BE2C (cell line): ENCODE measurements around the gene LEKR1.

ENCODE experiments used
- DNase-seq: peaks from one replicate; pipeline ENCODE4 v3.0.0-alpha.2; 2020
- H3K27me3 ChIP-seq: fragments of 250-450 bp; sonication (Bioruptor Pico); 2 replicates; pipeline ENCODE4 v1.5.1; 2020; ENCODE audit warnings: mild to moderate bottlenecking
- H3K36me3 ChIP-seq: fragments of 250-450 bp; sonication (Bioruptor Pico); 2 replicates; pipeline ENCODE4 v1.5.1; 2020; ENCODE audit warnings: mild to moderate bottlenecking
- H3K4me1 ChIP-seq: fragments of 250-450 bp; sonication (Bioruptor Pico); 2 replicates; pipeline ENCODE4 v1.5.1; 2020
- H3K4me3 ChIP-seq: 2 replicates; pipeline ENCODE4 v1.5.1; 2011; ENCODE audit warnings: low read depth, low read length
- H3K9me3 ChIP-seq: fragments of 250-450 bp; sonication (Bioruptor Pico); 2 replicates; pipeline ENCODE4 v1.5.1; 2020
- CTCF ChIP-seq: IDR thresholded peaks from 2 replicates; pipeline ENCODE4 v1.5.1; 2012; ENCODE audit warnings: mild to moderate bottlenecking, low read depth, low read length

LEKR1 gene

GRCh38 chr3:157021679-157022078, 195.5 kb downstream of the LEKR1 start:
- DNase-seq: no peak
- no peaks in the 10 kb centered on the region for H3K9me3 ChIP-seq
- no peaks in the 10 kb centered on the region for H3K4me1 ChIP-seq
- H3K4me3 ChIP-seq: no peak overlapping the region
- no peaks in the 10 kb centered on the region for H3K36me3 ChIP-seq
- no peaks in the 10 kb centered on the region for H3K27me3 ChIP-seq
- no peak for TF ChIP-seq CTCF

- Histone ChIP-seq H3K27me3 (no peaks in the 10 kb centered on the region), H3K4me1 (no peaks in the 10 kb centered on the region), H3K36me3 (no peaks in the 10 kb centered on the region), H3K9me3 (no peaks in the 10 kb centered on the region), H3K4me3 (no peak overlapping the region)
- no peak for DNase-seq
- TF ChIP-seq CTCF: no peak
These were observed 197.1 kb downstream of the LEKR1 start for GRCh38 chr3:157023226-157023625.

- Histone ChIP-seq H3K4me1 (no peaks in the 10 kb centered on the region), H3K27me3 (no peaks in the 10 kb centered on the region), H3K4me3 (no peak overlapping the region), H3K9me3 (no peaks in the 10 kb centered on the region), H3K36me3 (no peaks in the 10 kb centered on the region)
- DNase-seq: no peak
- no peak for TF ChIP-seq CTCF
These were observed 199.9 kb downstream of the LEKR1 start for GRCh38 chr3:157026091-157026490.

GRCh38 chr3:157027861-157028745, 201.9 kb downstream of the LEKR1 start:
- no peak for DNase-seq
- Histone ChIP-seq H3K9me3 (no peaks in the 10 kb centered on the region), H3K4me3 (no peak overlapping the region), H3K4me1 (no peaks in the 10 kb centered on the region), H3K36me3 (no peaks in the 10 kb centered on the region), H3K27me3 (no peaks in the 10 kb centered on the region; the same call in 1 of the 2 replicates)
- no peak for TF ChIP-seq CTCF

- Histone ChIP-seq H3K4me1 (no peaks in the 10 kb centered on the region), H3K27me3 (no peaks in the 10 kb centered on the region; the same call in 1 of the 2 replicates), H3K4me3 (no peak overlapping the region), H3K36me3 (no peaks in the 10 kb centered on the region), H3K9me3 (no peaks in the 10 kb centered on the region)
- TF ChIP-seq CTCF: no peak
- DNase-seq: no peak
These were observed 203.2 kb downstream of the LEKR1 start for GRCh38 chr3:157029365-157029790.

GRCh38 chr3:157030712-157031111, 204.6 kb downstream of the LEKR1 start:
- Histone ChIP-seq H3K4me1 (no peaks in the 10 kb centered on the region), H3K27me3 (no peaks in the 10 kb centered on the region; the same call in 1 of the 2 replicates), H3K36me3 (no peaks in the 10 kb centered on the region), H3K4me3 (no peak overlapping the region), H3K9me3 (no peaks in the 10 kb centered on the region)
- no peak for TF ChIP-seq CTCF
- DNase-seq: no peak
